B cell (primary cell): ENCODE data around the gene WDR46.

ENCODE experiments used
- CTCF ChIP-seq: fragments of 200-600 bp; IDR thresholded peaks from one replicate; pipeline ENCODE4 v1.8.0; 2022; ENCODE audit warnings: antibody characterized with exemption, mild to moderate bottlenecking
- EZH2 ChIP-seq: IDR thresholded peaks from 2 replicates; pipeline ENCODE4 v1.6.1; 2012; ENCODE audit warnings: borderline replicate concordance, low read depth, mild to moderate bottlenecking, moderate library complexity, low read length; ENCODE audit not compliant: insufficient read depth, poor library complexity, severe bottlenecking

- TF ChIP-seq CTCF (peak; percentile 69), EZH2 (no peak)
These were observed 10.4 kb upstream of the WDR46 start for GRCh38 chr6:33299237-33299944.
